ENCODE data around the gene MAS1.

DNA sequence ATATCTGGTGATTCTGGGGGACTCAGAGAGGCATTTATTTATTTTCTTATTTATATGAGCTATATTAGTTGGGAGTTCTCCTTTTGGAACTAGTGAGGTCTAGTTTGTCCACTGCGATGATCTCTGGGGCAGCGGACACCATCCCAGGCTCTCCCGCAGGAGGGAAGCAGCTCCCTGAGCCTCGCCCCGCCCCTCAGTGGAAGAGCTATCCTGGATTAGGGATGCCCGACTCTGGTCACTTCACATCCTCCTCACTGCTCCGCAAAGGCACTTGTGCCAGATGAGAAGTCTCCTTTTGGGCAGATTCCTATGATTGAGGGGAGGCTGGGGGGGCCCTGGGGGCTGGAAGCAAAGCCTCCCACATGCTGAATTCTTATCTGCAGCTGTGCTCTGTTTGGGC, 3.6 kb upstream of the MAS1 start:
- TF ChIP-seq, protein P1, sequence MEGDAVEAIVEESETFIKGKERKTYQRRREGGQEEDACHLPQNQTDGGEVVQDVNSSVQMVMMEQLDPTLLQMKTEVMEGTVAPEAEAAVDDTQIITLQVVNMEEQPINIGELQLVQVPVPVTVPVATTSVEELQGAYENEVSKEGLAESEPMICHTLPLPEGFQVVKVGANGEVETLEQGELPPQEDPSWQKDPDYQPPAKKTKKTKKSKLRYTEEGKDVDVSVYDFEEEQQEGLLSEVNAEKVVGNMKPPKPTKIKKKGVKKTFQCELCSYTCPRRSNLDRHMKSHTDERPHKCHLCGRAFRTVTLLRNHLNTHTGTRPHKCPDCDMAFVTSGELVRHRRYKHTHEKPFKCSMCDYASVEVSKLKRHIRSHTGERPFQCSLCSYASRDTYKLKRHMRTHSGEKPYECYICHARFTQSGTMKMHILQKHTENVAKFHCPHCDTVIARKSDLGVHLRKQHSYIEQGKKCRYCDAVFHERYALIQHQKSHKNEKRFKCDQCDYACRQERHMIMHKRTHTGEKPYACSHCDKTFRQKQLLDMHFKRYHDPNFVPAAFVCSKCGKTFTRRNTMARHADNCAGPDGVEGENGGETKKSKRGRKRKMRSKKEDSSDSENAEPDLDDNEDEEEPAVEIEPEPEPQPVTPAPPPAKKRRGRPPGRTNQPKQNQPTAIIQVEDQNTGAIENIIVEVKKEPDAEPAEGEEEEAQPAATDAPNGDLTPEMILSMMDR (IDR thresholded peaks at IDR 0.05) = no peak
- TF ChIP-seq ZFX (IDR thresholded peaks at IDR 0.05; ENCODE audit: borderline replicate concordance) = no peak
